Epithelial cell of esophagus (primary cell): Measurements from ENCODE around the gene RAPGEF1.

ENCODE experiments used
- DNase-seq: peaks from one replicate; pipeline ENCODE4 v3.0.0; 2010; ENCODE audit warnings: low read depth
- H3K4me3 ChIP-seq: 2 replicates; pipeline ENCODE4 v1.5.1; 2011; ENCODE audit warnings: mild to moderate bottlenecking, low read length, control low read depth
- TF ChIP-seq, protein P1 (sequence below): IDR thresholded peaks from 2 replicates; pipeline ENCODE4 v1.5.1; 2011; ENCODE audit warnings: low read depth, mild to moderate bottlenecking, low read length, control low read depth, inconsistent platforms; ENCODE audit not compliant: insufficient read depth; ENCODE audit errors: missing control alignments

The RAPGEF1 gene

DNA sequence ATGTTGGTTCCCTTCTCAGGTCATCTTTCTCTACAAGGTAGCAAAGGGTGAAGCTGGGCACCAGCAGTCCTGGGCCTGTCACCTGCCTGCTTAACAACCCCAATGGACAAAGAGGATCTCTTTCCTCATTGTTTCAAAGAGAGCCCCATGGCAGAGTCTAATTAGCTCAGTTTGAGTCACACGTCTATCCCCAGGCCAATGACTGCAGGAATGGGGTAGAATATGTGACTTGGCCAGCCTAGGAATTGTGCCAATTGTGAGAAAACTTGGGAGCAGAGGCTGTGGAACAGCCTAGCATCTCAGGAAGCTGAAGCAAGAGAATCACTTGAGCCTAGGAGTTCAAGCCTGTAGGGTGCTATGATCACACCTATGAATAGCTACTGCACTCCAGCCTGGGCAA is 3.6 kb upstream of the RAPGEF1 start:
- TF ChIP-seq, protein P1, sequence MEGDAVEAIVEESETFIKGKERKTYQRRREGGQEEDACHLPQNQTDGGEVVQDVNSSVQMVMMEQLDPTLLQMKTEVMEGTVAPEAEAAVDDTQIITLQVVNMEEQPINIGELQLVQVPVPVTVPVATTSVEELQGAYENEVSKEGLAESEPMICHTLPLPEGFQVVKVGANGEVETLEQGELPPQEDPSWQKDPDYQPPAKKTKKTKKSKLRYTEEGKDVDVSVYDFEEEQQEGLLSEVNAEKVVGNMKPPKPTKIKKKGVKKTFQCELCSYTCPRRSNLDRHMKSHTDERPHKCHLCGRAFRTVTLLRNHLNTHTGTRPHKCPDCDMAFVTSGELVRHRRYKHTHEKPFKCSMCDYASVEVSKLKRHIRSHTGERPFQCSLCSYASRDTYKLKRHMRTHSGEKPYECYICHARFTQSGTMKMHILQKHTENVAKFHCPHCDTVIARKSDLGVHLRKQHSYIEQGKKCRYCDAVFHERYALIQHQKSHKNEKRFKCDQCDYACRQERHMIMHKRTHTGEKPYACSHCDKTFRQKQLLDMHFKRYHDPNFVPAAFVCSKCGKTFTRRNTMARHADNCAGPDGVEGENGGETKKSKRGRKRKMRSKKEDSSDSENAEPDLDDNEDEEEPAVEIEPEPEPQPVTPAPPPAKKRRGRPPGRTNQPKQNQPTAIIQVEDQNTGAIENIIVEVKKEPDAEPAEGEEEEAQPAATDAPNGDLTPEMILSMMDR = no peak
- H3K4me3 ChIP-seq = no peak overlapping the region
- DNase-seq = peak; percentile 52

- TF ChIP-seq, protein P1 = no peak
- H3K4me3 ChIP-seq = no peak overlapping the region
- no peak for DNase-seq
These were observed 3.2 kb upstream of the RAPGEF1 start for GRCh38 chr9:131743096-131743495.

GRCh38 chr9:131740898-131741297 is 1.0 kb upstream of the RAPGEF1 start:
- H3K4me3 ChIP-seq = no peak overlapping the region
- no peak for DNase-seq
- TF ChIP-seq, protein P1 = no peak

GRCh38 chr9:131739133-131739958 is 530 bp downstream of the RAPGEF1 start:
- TF ChIP-seq, protein P1 = no peak
- peak overlapping the region; percentile 70 for H3K4me3 ChIP-seq
- DNase-seq = no peak

DNA sequence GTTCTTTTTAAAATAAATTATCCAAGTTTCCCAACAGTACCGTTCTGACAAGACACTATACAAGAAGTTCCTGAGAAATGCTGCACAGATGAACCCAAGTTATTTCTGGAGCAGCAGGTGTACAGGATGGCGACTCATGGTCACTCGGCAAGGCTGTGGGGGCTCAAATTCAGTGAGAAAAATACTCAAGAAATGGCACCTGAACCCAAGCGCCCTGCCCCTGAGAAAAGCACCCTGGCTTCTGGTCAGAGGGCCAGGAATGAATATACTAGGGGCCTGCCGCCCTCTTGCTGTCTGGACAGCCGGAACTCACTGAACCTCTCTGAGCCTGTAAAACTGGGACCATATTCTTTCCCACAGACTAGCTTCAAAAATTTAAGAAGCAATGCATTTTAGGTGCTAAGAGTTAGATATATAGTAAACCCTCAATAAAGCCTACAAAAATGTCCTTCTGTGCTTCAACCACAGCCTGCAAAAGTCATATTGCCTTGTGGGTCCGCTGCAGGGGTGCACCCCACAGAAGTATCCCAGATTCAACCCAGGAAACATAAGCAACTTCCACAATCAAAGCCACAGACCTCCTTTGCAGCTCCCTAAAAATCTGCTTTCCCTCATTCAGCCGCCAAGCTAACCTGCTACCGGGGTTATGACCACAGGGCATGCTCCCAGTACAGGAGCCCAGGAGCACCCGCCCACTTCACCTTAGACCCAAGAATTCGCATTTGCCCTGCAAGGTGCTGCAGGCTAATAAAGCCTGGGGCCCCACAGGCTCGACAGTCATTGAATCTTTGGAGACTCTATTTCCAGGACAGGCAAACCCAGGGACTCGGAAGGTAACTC is 1.4 kb downstream of the RAPGEF1 start:
- H3K4me3 ChIP-seq = peak overlapping the region; percentile 70
- no peak for DNase-seq
- TF ChIP-seq, protein P1 = no peak

- TF ChIP-seq, protein P1 = no peak
- DNase-seq = no peak
- no peak overlapping the region for H3K4me3 ChIP-seq
These were observed 2.5 kb downstream of the RAPGEF1 start for GRCh38 chr9:131737426-131737825.
